Activated naive CD4-positive, alpha-beta T cell treated with anti-CD3 and anti-CD28 coated beads, Interleukin-2, amount 50 U/mL, for 72 hours (primary cell): ENCODE data around the gene RMND5B. TPM values are rescaled to one million over a fixed set of nuclear protein-coding genes. Genes with fewer than 3 reads are reported as not detected.
"Not testable (repeated sequence)": the region's sequence is repeated elsewhere in the genome, so short reads cannot be mapped to it uniquely, and the experiment has no call there.

Experiments
- ATAC-seq, 2 donors: fragments of 150-1000 bp; cut with Tn5 transposase; 2 replicates each; pipeline ENCODE4 v1.10.0; 2021; ENCODE audit warnings: mild to moderate bottlenecking in 2 of 2, moderate library complexity in 2 of 2
- DNase-seq, 2 donors: peaks; one replicate each; pipeline ENCODE4 v3.0.0; 2021 to 2022; ENCODE audit warnings: low spot score in 2 of 2
- H3K27ac Mint-ChIP-seq, 2 donors: one replicate each; pipeline ENCODE4 v1.8.0; 2022; ENCODE audit warnings: mild to moderate bottlenecking in 2 of 2, mixed read lengths in 2 of 2
- H3K36me3 Mint-ChIP-seq, 2 donors: one replicate each; pipeline ENCODE4 v1.8.0; 2022; ENCODE audit warnings: mixed read lengths in 2 of 2
- H3K9me3 Mint-ChIP-seq, 2 donors: one replicate each; pipeline ENCODE4 v1.8.0; 2022; ENCODE audit warnings: mixed read lengths in 2 of 2
- total RNA-seq, 2 donors: library from RNA; stranded (reverse); gene quantifications; one replicate each; pipeline ENCODE4 v1.2.3, GENCODE V29; 2022

The RMND5B gene
- total RNA-seq, result 10 to 100 TPM; 29.2 to 34.0 TPM

GRCh38 chr5:178130576-178131445 lies at the start of gene RMND5B:
Gene RMND5B (plus strand): TSS chr5:178131014. CDS start chr5:178138120, 7,106 bp downstream.
- peak; percentile 93 to 94 for ATAC-seq
- Mint-ChIP-seq H3K9me3 (no peaks in the 10 kb centered on the region), H3K27ac (peak within 1 kb of the TSS; percentile 63 to 81), H3K36me3 (peaks cover 0 to 9% of the 10 kb centered on the region in 2 donors)
- DNase-seq, result peak; percentile 87 to 93

- ATAC-seq, result no peak
- no peaks in the 10 kb centered on the region for H3K36me3 Mint-ChIP-seq
- no peaks in the 10 kb centered on the region for H3K9me3 Mint-ChIP-seq
- DNase-seq, result no peak
- no peak overlapping the region for H3K27ac Mint-ChIP-seq
Observed at GRCh38 chr5:178081571-178082243, 49.1 kb upstream of the RMND5B start.

- H3K27ac Mint-ChIP-seq, result no peak overlapping the region
- H3K9me3 Mint-ChIP-seq, result no peaks in the 10 kb centered on the region
- no peak for ATAC-seq
- DNase-seq, result no peak
- no peaks in the 10 kb centered on the region for H3K36me3 Mint-ChIP-seq
Observed at GRCh38 chr5:178083922-178084321, 46.9 kb upstream of the RMND5B start.

- H3K36me3 Mint-ChIP-seq, result no peaks in the 10 kb centered on the region
- no peak for DNase-seq
- H3K9me3 Mint-ChIP-seq, result no peaks in the 10 kb centered on the region
Observed at GRCh38 chr5:178085316-178085715, 45.5 kb upstream of the RMND5B start.

GRCh38 chr5:178086266-178086665 lies 44.5 kb upstream of the RMND5B start:
- ATAC-seq (no peak), DNase-seq (no peak)
- H3K9me3 Mint-ChIP-seq, result no peaks in the 10 kb centered on the region
- H3K36me3 Mint-ChIP-seq, result peaks cover 0 to 3% of the 10 kb centered on the region in 2 donors
- no peak overlapping the region for H3K27ac Mint-ChIP-seq

More at GRCh38 chr5:178085316-178085715, 45.5 kb upstream of the RMND5B start:
- no peak overlapping the region for H3K27ac Mint-ChIP-seq
- ATAC-seq, result no peak

- ATAC-seq, H3K27ac Mint-ChIP-seq, H3K9me3 Mint-ChIP-seq, H3K36me3 Mint-ChIP-seq, DNase-seq: not testable (repeated sequence)
Observed at GRCh38 chr5:178087199-178087598, 43.6 kb upstream of the RMND5B start.

GRCh38 chr5:178090856-178091255 lies 40.0 kb upstream of the RMND5B start:
- peak in 1 of 2 donors; percentile 22 for ATAC-seq
- no peak for DNase-seq
- H3K27ac Mint-ChIP-seq, result no peak overlapping the region

GRCh38 chr5:178093134-178093533 lies 37.7 kb upstream of the RMND5B start:
- no peak overlapping the region for H3K27ac Mint-ChIP-seq
- no peaks in the 10 kb centered on the region for H3K9me3 Mint-ChIP-seq
- DNase-seq (no peak), ATAC-seq (no peak)
- peaks cover 0 to 7% of the 10 kb centered on the region in 2 donors for H3K36me3 Mint-ChIP-seq

More at GRCh38 chr5:178090856-178091255, 40.0 kb upstream of the RMND5B start:
- Mint-ChIP-seq H3K36me3 (peaks cover 0 to 7% of the 10 kb centered on the region in 2 donors), H3K9me3 (no peaks in the 10 kb centered on the region)

GRCh38 chr5:178094345-178094744 lies 36.5 kb upstream of the RMND5B start:
- Mint-ChIP-seq H3K9me3 (no peaks in the 10 kb centered on the region), H3K36me3 (peaks cover 0 to 7% of the 10 kb centered on the region in 2 donors), H3K27ac (peak overlapping the region in 1 of 2 donors; percentile 48)
- DNase-seq (no peak), ATAC-seq (peak in 1 of 2 donors; percentile 37)

- DNase-seq (no peak), ATAC-seq (no peak)
- H3K36me3 Mint-ChIP-seq, result no peaks in the 10 kb centered on the region
- H3K27ac Mint-ChIP-seq, result no peak overlapping the region
- H3K9me3 Mint-ChIP-seq, result no peaks in the 10 kb centered on the region
Observed at GRCh38 chr5:178098685-178099084, 32.1 kb upstream of the RMND5B start.

- DNase-seq, result no peak
- Mint-ChIP-seq H3K36me3 (no peaks in the 10 kb centered on the region), H3K9me3 (no peaks in the 10 kb centered on the region), H3K27ac (no peak overlapping the region)
- no peak for ATAC-seq
Observed at GRCh38 chr5:178103612-178104011, 27.2 kb upstream of the RMND5B start.

GRCh38 chr5:178104492-178104891 lies 26.3 kb upstream of the RMND5B start:
- H3K9me3 Mint-ChIP-seq, result no peaks in the 10 kb centered on the region
- ATAC-seq (no peak), DNase-seq (no peak)
- no peaks in the 10 kb centered on the region for H3K36me3 Mint-ChIP-seq
- peak overlapping the region in 1 of 2 donors; percentile 29 for H3K27ac Mint-ChIP-seq

GRCh38 chr5:178106086-178106485 lies 24.7 kb upstream of the RMND5B start:
- no peak for ATAC-seq
- no peak for DNase-seq
- Mint-ChIP-seq H3K9me3 (no peaks in the 10 kb centered on the region), H3K36me3 (no peaks in the 10 kb centered on the region), H3K27ac (no peak overlapping the region)

- ATAC-seq (peak in 1 of 2 donors; percentile 7), DNase-seq (no peak)
- Mint-ChIP-seq H3K9me3 (no peaks in the 10 kb centered on the region), H3K36me3 (no peaks in the 10 kb centered on the region), H3K27ac (no peak overlapping the region)
Observed at GRCh38 chr5:178106556-178107239, 24.1 kb upstream of the RMND5B start.

GRCh38 chr5:178107756-178108310 lies 23.0 kb upstream of the RMND5B start:
- ATAC-seq, result no peak
- H3K9me3 Mint-ChIP-seq, result no peaks in the 10 kb centered on the region
- H3K36me3 Mint-ChIP-seq, result no peaks in the 10 kb centered on the region

GRCh38 chr5:178108446-178108845 lies 22.4 kb upstream of the RMND5B start:
- ATAC-seq, result no peak
- no peaks in the 10 kb centered on the region for H3K9me3 Mint-ChIP-seq
- H3K27ac Mint-ChIP-seq, result no peak overlapping the region
- no peaks in the 10 kb centered on the region for H3K36me3 Mint-ChIP-seq
- DNase-seq, result no peak

More at GRCh38 chr5:178107756-178108310, 23.0 kb upstream of the RMND5B start:
- DNase-seq, result no peak
- no peak overlapping the region for H3K27ac Mint-ChIP-seq
